ENCODE data around the gene ITGB3. TPM values are rescaled to one million over a fixed set of nuclear protein-coding genes. Genes with fewer than 3 reads are reported as not detected.

The ITGB3 gene
- total RNA-seq, 1 experiment from 2014 or later, result 0.48 TPM

- Mint-ChIP-seq H3K4me3 (ENCODE audit: unreplicated experiment) (peak overlapping the region; percentile 78), H3K27me3 (ENCODE audit: insufficient read depth, unreplicated experiment) (no peaks in the 10 kb centered on the region), H3K4me1 (ENCODE audit: low read depth, unreplicated experiment) (peaks cover 12% of the 10 kb centered on the region), H3K9me3 (ENCODE audit: unreplicated experiment) (no peaks in the 10 kb centered on the region), H3K36me3 (ENCODE audit: insufficient read depth, unreplicated experiment) (no peaks in the 10 kb centered on the region), H3K27ac (ENCODE audit: unreplicated experiment) (peak overlapping the region; percentile 37)
- TF ChIP-seq CTCF (IDR thresholded peaks at IDR 0.05; ENCODE audit: insufficient read depth in 1 of 2, low read depth in 1 of 2, low read length in 1 of 2, severe bottlenecking in 1 of 2, unreplicated experiment in 1 of 2), result no peak
- no peak overlapping the region for H3K4me3 ChIP-seq (ENCODE audit: low read depth, low read length)
- intact Hi-C loops (cut with micrococcal nuclease; ENCODE audit: unreplicated experiment), result no loop called here
- ChIA-PET CTCF (interaction anchor here (0.5 to 1.1 kb wide), 2 partner anchors 63 to 1504 kb away, joined by 3 to 6 read pairs; no protein-coding TSS in a partner anchor), POLR2A (interaction anchor here (0.6 kb wide), 1 partner anchor 164 kb away, joined by 4 read pairs; no protein-coding TSS in a partner anchor)
- H3K36me3 ChIP-seq (ENCODE audit: control insufficient read depth, insufficient read depth, low read length), result no peaks in the 10 kb centered on the region
- H3K9me3 ChIP-seq, result no peaks in the 10 kb centered on the region
- peaks cover 28% of the 10 kb centered on the region for H3K4me1 ChIP-seq
- peaks cover 4% of the 10 kb centered on the region for H3K27me3 ChIP-seq (replicated peaks; ENCODE audit: control insufficient read depth, insufficient read depth, low read length)
- BruUV-seq (replicated peaks), result no TSS peak
- DNase-seq, result no peak
These were observed 688 bp upstream of the ITGB3 start for GRCh38 chr17:47252766-47253512.

- BruUV-seq (replicated peaks), result no TSS peak
- H3K27me3 Mint-ChIP-seq (ENCODE audit: insufficient read depth, unreplicated experiment), result peaks cover 5% of the 10 kb centered on the region
- H3K9me3 Mint-ChIP-seq (ENCODE audit: unreplicated experiment), result no peaks in the 10 kb centered on the region
- ChIA-PET POLR2A (no interaction called here), CTCF (interaction anchor here (0.8 to 1.0 kb wide), 2 partner anchors 59 to 61 kb away, joined by 3 to 7 read pairs; no protein-coding TSS in a partner anchor)
- no peaks in the 10 kb centered on the region for H3K36me3 Mint-ChIP-seq (ENCODE audit: insufficient read depth, unreplicated experiment)
- intact Hi-C loops (cut with micrococcal nuclease; ENCODE audit: unreplicated experiment), result loop anchor here (1.0 kb wide), 1 partner anchor 61 kb away; no protein-coding TSS in a partner anchor
- H3K4me3 ChIP-seq (ENCODE audit: low read depth, low read length), result peak overlapping the region; percentile 81
- no peaks in the 10 kb centered on the region for H3K9me3 ChIP-seq
- H3K4me1 ChIP-seq, result peaks cover 28% of the 10 kb centered on the region
- DNase-seq, result no peak
- H3K4me1 Mint-ChIP-seq (ENCODE audit: low read depth, unreplicated experiment), result peaks cover 12% of the 10 kb centered on the region
- peak overlapping the region; percentile 78 for H3K4me3 Mint-ChIP-seq (ENCODE audit: unreplicated experiment)
- H3K36me3 ChIP-seq (ENCODE audit: control insufficient read depth, insufficient read depth, low read length), result no peaks in the 10 kb centered on the region
- H3K27ac Mint-ChIP-seq (ENCODE audit: unreplicated experiment), result no peak overlapping the region
- no peak for TF ChIP-seq CTCF (IDR thresholded peaks at IDR 0.05; ENCODE audit: insufficient read depth in 1 of 2, low read depth in 1 of 2, low read length in 1 of 2, severe bottlenecking in 1 of 2, unreplicated experiment in 1 of 2)
- H3K27me3 ChIP-seq (replicated peaks; ENCODE audit: control insufficient read depth, insufficient read depth, low read length), result peaks cover 4% of the 10 kb centered on the region
These were observed 846 bp downstream of the ITGB3 start for GRCh38 chr17:47254403-47254943.

- Histone ChIP-seq H3K4me3 (ENCODE audit: low read depth, low read length) (no peak overlapping the region), H3K27me3 (replicated peaks; ENCODE audit: control insufficient read depth, insufficient read depth, low read length) (peaks cover 4% of the 10 kb centered on the region), H3K9me3 (no peaks in the 10 kb centered on the region), H3K36me3 (ENCODE audit: control insufficient read depth, insufficient read depth, low read length) (no peaks in the 10 kb centered on the region), H3K4me1 (peaks cover 9% of the 10 kb centered on the region)
- BruUV-seq (replicated peaks), result no TSS peak
- no peak for TF ChIP-seq CTCF (IDR thresholded peaks at IDR 0.05; ENCODE audit: insufficient read depth in 1 of 2, low read depth in 1 of 2, low read length in 1 of 2, severe bottlenecking in 1 of 2, unreplicated experiment in 1 of 2)
- H3K27me3 Mint-ChIP-seq (ENCODE audit: insufficient read depth, unreplicated experiment), result peaks cover 5% of the 10 kb centered on the region
- no peak overlapping the region for H3K4me3 Mint-ChIP-seq (ENCODE audit: unreplicated experiment)
- H3K4me1 Mint-ChIP-seq (ENCODE audit: low read depth, unreplicated experiment), result peaks cover 2% of the 10 kb centered on the region
- no peak for DNase-seq
- intact Hi-C loops (cut with micrococcal nuclease; ENCODE audit: unreplicated experiment), result no loop called here
- no peaks in the 10 kb centered on the region for H3K36me3 Mint-ChIP-seq (ENCODE audit: insufficient read depth, unreplicated experiment)
- H3K9me3 Mint-ChIP-seq (ENCODE audit: unreplicated experiment), result no peaks in the 10 kb centered on the region
- CTCF ChIA-PET, result no interaction called here
- no peak overlapping the region for H3K27ac Mint-ChIP-seq (ENCODE audit: unreplicated experiment)
- POLR2A ChIA-PET, result no interaction called here
These were observed 4.2 kb downstream of the ITGB3 start for GRCh38 chr17:47257651-47258339.
